HepG2 (cell line): ENCODE measurements around the gene CCDC124. TPM values are rescaled to one million over a fixed set of nuclear protein-coding genes. Genes with fewer than 3 reads are reported as not detected.
A peak's percentile ranks its signal among the peaks of the same experiment; 100 is the strongest.

Source experiments
- FOXA3 ChIP-seq: IDR thresholded peaks from 2 replicates; pipeline ENCODE4 v1.6.1; 2016; ENCODE audit warnings: missing genetic modification reagents, missing compliant biosample characterization
- HNRNPUL1 ChIP-seq: fragments of 200-400 bp; formaldehyde crosslinking; IDR thresholded peaks from 2 replicates; pipeline ENCODE4 v1.6.1; 2017; ENCODE audit warnings: low read depth, mild to moderate bottlenecking, low read length, moderate library complexity
- KAT8 ChIP-seq: IDR thresholded peaks from 2 replicates; pipeline ENCODE4 v1.6.1; 2016; ENCODE audit warnings: missing genetic modification reagents, missing compliant biosample characterization
- KDM5B ChIP-seq: sonication (generic); formaldehyde crosslinking; IDR thresholded peaks from 2 replicates; pipeline ENCODE4 v1.4.0; 2020; ENCODE audit warnings: missing genetic modification reagents, mild to moderate bottlenecking, borderline replicate concordance
- POGZ ChIP-seq: sonication (generic); formaldehyde crosslinking; IDR thresholded peaks from 2 replicates; pipeline ENCODE4 v1.4.0; 2020; ENCODE audit warnings: mild to moderate bottlenecking, missing genetic modification reagents
- RBAK ChIP-seq: sonication (generic); formaldehyde crosslinking; IDR thresholded peaks from 2 replicates; pipeline ENCODE4 v1.5.1; 2020; ENCODE audit warnings: mild to moderate bottlenecking, missing genetic modification reagents
- RFX3 ChIP-seq: IDR thresholded peaks from 2 replicates; pipeline ENCODE4 v1.6.1; 2016; ENCODE audit warnings: missing biosample characterization, missing genetic modification reagents
- SAP130 ChIP-seq: IDR thresholded peaks from 2 replicates; pipeline ENCODE4 v1.6.1; 2016; ENCODE audit warnings: low read depth
- SMAD9 ChIP-seq: sonication (generic); formaldehyde crosslinking; IDR thresholded peaks from 2 replicates; pipeline ENCODE4 v1.5.1; 2020; ENCODE audit warnings: mild to moderate bottlenecking, missing genetic modification reagents
- XRCC5 ChIP-seq: fragments of 200-400 bp; formaldehyde crosslinking; optimal IDR thresholded peaks from 2 replicates; pipeline ENCODE3; 2017; ENCODE audit warnings: mild to moderate bottlenecking, low read length
- ZBTB42 ChIP-seq: sonication (generic); formaldehyde crosslinking; IDR thresholded peaks from 2 replicates; pipeline ENCODE4 v1.5.0; 2020; ENCODE audit warnings: mild to moderate bottlenecking, missing genetic modification reagents
- ZFP36 ChIP-seq: fragments of 150-350 bp; IDR thresholded peaks from 2 replicates; pipeline ENCODE4 v1.6.1; 2018; ENCODE audit warnings: borderline replicate concordance, low read length, low read depth; ENCODE audit not compliant: partially characterized antibody
- ZIK1 ChIP-seq: sonication (generic); formaldehyde crosslinking; IDR thresholded peaks from 2 replicates; pipeline ENCODE4 v1.5.0; 2020; ENCODE audit warnings: mild to moderate bottlenecking, low read depth, missing genetic modification reagents, borderline replicate concordance
- ZNF124 ChIP-seq: sonication (generic); formaldehyde crosslinking; IDR thresholded peaks from 2 replicates; pipeline ENCODE4 v1.4.0; 2020; ENCODE audit warnings: missing genetic modification reagents
- ZNF205 ChIP-seq: IDR thresholded peaks from 2 replicates; pipeline ENCODE4 v1.6.1; 2018; ENCODE audit warnings: missing biosample characterization, missing genetic modification reagents
- ZNF564 ChIP-seq: sonication (generic); formaldehyde crosslinking; IDR thresholded peaks from 2 replicates; pipeline ENCODE4 v1.8.1; 2023; ENCODE audit warnings: mild to moderate bottlenecking, missing genetic modification reagents
- ZNF570 ChIP-seq: sonication (generic); formaldehyde crosslinking; IDR thresholded peaks from 2 replicates; pipeline ENCODE4 v1.4.0; 2020; ENCODE audit warnings: mild to moderate bottlenecking, missing genetic modification reagents, borderline replicate concordance
- ZNF672 ChIP-seq: sonication (generic); formaldehyde crosslinking; IDR thresholded peaks from 2 replicates; pipeline ENCODE4 v1.8.1; 2022; ENCODE audit warnings: missing genetic modification reagents
- ZNF724P ChIP-seq: sonication (generic); formaldehyde crosslinking; IDR thresholded peaks from 2 replicates; pipeline ENCODE4 v1.8.0; 2022; ENCODE audit warnings: missing genetic modification reagents, borderline replicate concordance
- ZNF777 ChIP-seq: sonication (generic); formaldehyde crosslinking; IDR thresholded peaks from 2 replicates; pipeline ENCODE4 v1.4.0; 2020; ENCODE audit warnings: missing genetic modification reagents
- ZNF839 ChIP-seq: sonication (generic); formaldehyde crosslinking; IDR thresholded peaks from 2 replicates; pipeline ENCODE4 v1.4.0; 2020; ENCODE audit warnings: missing genetic modification reagents, mild to moderate bottlenecking, borderline replicate concordance
- polyA plus RNA-seq, 8 experiments: library from polyadenylated mRNA; depleted of rRNA in 3 of 8; stranded (reverse) in 7 of 8; unstranded in 1 of 8; fragments of >200 nt; fragmentation: Illumina TruSeq in 4 of 8; extraction: Trizol in 4 of 8; gene quantifications; 2 replicates each; pipeline versions ENCODE4 v1.2.1 to v1.2.3, GENCODE V29; 2011 to 2016; ENCODE audit warnings: low read depth in 4 of 8, missing spikeins in 1 of 8, mixed read lengths in 1 of 8; ENCODE audit not compliant: insufficient read depth in 1 of 8
- total RNA-seq, 5 experiments: library from RNA; depleted of rRNA; stranded (reverse); fragments of >200 nt; fragmentation: Illumina TruSeq; extraction: Trizol; gene quantifications; 2 replicates each; pipeline ENCODE4 v1.2.3, GENCODE V29; 2016; ENCODE audit warnings: low read depth in 1 of 5
- TF ChIP-seq, protein P1 (sequence below): IDR thresholded peaks from 2 replicates; pipeline ENCODE4 v1.6.1; 2016; ENCODE audit warnings: missing genetic modification reagents, missing compliant biosample characterization
- TF ChIP-seq, protein P2 (sequence below): sonication (generic); formaldehyde crosslinking; IDR thresholded peaks from 2 replicates; pipeline ENCODE4 v1.5.0; 2020; ENCODE audit warnings: missing genetic modification reagents, mild to moderate bottlenecking, borderline replicate concordance
- TF ChIP-seq, protein P3 (sequence below): sonication (generic); formaldehyde crosslinking; IDR thresholded peaks from 2 replicates; pipeline ENCODE4 v1.4.0; 2020; ENCODE audit warnings: missing genetic modification reagents, borderline replicate concordance
- TF ChIP-seq, protein P4 (sequence below): IDR thresholded peaks from 2 replicates; pipeline ENCODE4 v1.6.1; 2016
- TF ChIP-seq, protein P5 (sequence below): sonication (generic); formaldehyde crosslinking; IDR thresholded peaks from 2 replicates; pipeline ENCODE4 v1.5.0; 2020; ENCODE audit warnings: mild to moderate bottlenecking, low read depth, missing genetic modification reagents, borderline replicate concordance

The CCDC124 gene
- total and polyA plus RNA-seq, 2 of the 13 experiments (the other 11 are each of a cell fraction or from before 2014, with no cell fraction given): 14.9 to 20.3 TPM

DNA sequence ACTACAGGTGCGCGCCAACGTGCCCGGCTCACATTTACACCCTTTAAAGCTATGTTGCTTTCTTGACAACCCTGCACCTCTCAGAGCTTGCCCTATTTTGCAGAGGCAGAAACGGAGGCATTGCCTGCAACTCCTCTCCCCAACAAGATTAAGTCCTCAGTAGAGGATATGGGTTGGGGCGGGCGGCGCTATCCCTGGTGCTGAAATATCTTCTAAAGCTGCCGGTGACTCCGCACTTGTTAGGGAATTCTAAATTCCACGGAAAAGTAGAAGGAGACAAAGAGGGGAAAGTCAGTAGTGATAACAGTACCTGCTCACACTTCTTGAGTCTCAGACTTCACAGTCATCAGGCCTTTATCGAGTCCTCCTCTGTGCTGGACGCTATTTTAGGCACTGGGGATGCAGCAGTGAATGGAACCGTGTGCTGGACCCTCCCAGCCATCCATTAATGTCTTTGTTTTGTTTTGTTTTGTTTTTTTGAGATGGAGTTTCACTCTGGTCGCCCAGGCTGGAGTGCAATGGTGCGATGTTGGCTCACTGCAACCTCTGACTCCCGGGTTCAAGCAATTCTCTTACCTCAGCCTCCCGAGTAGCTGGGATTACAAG is 43.1 kb upstream of the CCDC124 start (continued):
- TF ChIP-seq RFX3 (CRISPR knock-in tag): no peak
- TF ChIP-seq KAT8 (CRISPR knock-in tag): peak; percentile 46; the same call in 1 of the 2 replicates
- TF ChIP-seq ZIK1 (CRISPR knock-in tag): no peak
- no peak for TF ChIP-seq ZNF777 (CRISPR knock-in tag)
- TF ChIP-seq XRCC5: no peak
- no peak for TF ChIP-seq ZNF570
- TF ChIP-seq ZBTB42 (CRISPR knock-in tag): 0 out of 2 replicates have a peak, but pooled peaks have one; percentile 34
- TF ChIP-seq, protein P1, sequence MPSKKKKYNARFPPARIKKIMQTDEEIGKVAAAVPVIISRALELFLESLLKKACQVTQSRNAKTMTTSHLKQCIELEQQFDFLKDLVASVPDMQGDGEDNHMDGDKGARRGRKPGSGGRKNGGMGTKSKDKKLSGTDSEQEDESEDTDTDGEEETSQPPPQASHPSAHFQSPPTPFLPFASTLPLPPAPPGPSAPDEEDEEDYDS: 0 out of 2 replicates have a peak, but pooled peaks have one; percentile 18
- TF ChIP-seq ZNF124 (CRISPR knock-in tag): 0 out of 2 replicates have a peak, but pooled peaks have one; percentile 59
- TF ChIP-seq ZNF564 (CRISPR knock-in tag): peak; percentile 72; the same call in 1 of the 2 replicates
- no peak for TF ChIP-seq ZNF672 (CRISPR knock-in tag)
- no peak for TF ChIP-seq FOXA3
- TF ChIP-seq, protein P2, sequence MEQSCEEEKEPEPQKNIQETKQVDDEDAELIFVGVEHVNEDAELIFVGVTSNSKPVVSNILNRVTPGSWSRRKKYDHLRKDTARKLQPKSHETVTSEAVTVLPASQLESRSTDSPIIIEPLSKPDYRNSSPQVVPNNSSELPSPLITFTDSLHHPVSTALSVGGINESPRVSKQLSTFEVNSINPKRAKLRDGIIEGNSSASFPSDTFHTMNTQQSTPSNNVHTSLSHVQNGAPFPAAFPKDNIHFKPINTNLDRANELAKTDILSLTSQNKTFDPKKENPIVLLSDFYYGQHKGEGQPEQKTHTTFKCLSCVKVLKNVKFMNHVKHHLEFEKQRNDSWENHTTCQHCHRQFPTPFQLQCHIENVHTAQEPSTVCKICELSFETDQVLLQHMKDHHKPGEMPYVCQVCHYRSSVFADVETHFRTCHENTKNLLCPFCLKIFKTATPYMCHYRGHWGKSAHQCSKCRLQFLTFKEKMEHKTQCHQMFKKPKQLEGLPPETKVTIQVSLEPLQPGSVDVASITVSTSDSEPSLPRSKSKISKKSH: no peak
- TF ChIP-seq ZFP36: no peak
- TF ChIP-seq, protein P3, sequence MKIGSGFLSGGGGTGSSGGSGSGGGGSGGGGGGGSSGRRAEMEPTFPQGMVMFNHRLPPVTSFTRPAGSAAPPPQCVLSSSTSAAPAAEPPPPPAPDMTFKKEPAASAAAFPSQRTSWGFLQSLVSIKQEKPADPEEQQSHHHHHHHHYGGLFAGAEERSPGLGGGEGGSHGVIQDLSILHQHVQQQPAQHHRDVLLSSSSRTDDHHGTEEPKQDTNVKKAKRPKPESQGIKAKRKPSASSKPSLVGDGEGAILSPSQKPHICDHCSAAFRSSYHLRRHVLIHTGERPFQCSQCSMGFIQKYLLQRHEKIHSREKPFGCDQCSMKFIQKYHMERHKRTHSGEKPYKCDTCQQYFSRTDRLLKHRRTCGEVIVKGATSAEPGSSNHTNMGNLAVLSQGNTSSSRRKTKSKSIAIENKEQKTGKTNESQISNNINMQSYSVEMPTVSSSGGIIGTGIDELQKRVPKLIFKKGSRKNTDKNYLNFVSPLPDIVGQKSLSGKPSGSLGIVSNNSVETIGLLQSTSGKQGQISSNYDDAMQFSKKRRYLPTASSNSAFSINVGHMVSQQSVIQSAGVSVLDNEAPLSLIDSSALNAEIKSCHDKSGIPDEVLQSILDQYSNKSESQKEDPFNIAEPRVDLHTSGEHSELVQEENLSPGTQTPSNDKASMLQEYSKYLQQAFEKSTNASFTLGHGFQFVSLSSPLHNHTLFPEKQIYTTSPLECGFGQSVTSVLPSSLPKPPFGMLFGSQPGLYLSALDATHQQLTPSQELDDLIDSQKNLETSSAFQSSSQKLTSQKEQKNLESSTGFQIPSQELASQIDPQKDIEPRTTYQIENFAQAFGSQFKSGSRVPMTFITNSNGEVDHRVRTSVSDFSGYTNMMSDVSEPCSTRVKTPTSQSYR (CRISPR knock-in tag): peak; percentile 24; the same call in 1 of the 2 replicates
- no peak for TF ChIP-seq HNRNPUL1
- no peak for TF ChIP-seq ZNF839 (CRISPR knock-in tag)
- TF ChIP-seq, protein P4, sequence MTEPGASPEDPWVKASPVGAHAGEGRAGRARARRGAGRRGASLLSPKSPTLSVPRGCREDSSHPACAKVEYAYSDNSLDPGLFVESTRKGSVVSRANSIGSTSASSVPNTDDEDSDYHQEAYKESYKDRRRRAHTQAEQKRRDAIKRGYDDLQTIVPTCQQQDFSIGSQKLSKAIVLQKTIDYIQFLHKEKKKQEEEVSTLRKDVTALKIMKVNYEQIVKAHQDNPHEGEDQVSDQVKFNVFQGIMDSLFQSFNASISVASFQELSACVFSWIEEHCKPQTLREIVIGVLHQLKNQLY: no peak
- TF ChIP-seq, protein P5, sequence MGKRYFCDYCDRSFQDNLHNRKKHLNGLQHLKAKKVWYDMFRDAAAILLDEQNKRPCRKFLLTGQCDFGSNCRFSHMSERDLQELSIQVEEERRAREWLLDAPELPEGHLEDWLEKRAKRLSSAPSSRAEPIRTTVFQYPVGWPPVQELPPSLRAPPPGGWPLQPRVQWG: no peak
- no peak for TF ChIP-seq ZNF724P (CRISPR knock-in tag)
- TF ChIP-seq POGZ (CRISPR knock-in tag): no peak
- no peak for TF ChIP-seq RBAK (CRISPR knock-in tag)
- TF ChIP-seq SAP130 (CRISPR knock-in tag): peak; percentile 55
- 0 out of 2 replicates have a peak, but pooled peaks have one; percentile 44 for TF ChIP-seq ZNF205
- TF ChIP-seq SMAD9 (CRISPR knock-in tag): no peak
- 0 out of 2 replicates have a peak, but pooled peaks have one; percentile 32 for TF ChIP-seq KDM5B (CRISPR knock-in tag)
